Measurements from ENCODE around the gene TSPAN9. TPM values are rescaled to one million over a fixed set of nuclear protein-coding genes. Genes with fewer than 3 reads are reported as not detected.

Gene TSPAN9
- polyA plus RNA-seq, 4 donors = 79.9 to 98.9 (median 89.6) TPM

- DNase-seq (ENCODE audit: low read depth in 4 of 4, low spot score in 3 of 4) = no peak
These were observed 124.3 kb downstream of the TSPAN9 start for GRCh38 chr12:3201339-3202051.

GRCh38 chr12:3202096-3202495 is 124.9 kb downstream of the TSPAN9 start:
- DNase-seq (ENCODE audit: low read depth in 4 of 4, low spot score in 3 of 4) = no peak

GRCh38 chr12:3202734-3203446 is 125.7 kb downstream of the TSPAN9 start:
- DNase-seq (ENCODE audit: low read depth in 4 of 4, low spot score in 3 of 4) = no peak

- no peak for DNase-seq (ENCODE audit: low read depth in 4 of 4, low spot score in 3 of 4)
These were observed 126.5 kb downstream of the TSPAN9 start for GRCh38 chr12:3203713-3204112.

DNA sequence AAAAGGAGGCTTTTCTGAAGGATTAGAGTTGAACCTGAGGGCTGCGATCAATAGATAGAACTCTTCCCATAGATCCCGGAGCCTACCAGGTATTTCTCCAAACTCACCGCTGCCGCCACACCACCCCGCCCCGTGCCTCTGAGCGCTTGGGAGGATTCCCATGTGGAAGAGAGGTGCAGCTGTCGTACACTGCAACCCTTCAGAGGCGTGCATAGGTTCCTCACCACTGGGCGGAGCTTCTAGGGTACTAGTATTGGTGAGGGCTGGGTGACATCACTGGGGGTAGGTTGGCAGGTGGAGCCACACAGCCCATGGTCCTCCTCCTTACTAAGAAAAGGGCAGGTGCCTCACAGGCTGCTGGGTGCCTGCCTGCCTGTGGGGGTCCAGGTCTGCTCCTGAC is 127.0 kb downstream of the TSPAN9 start:
- no peak for DNase-seq (ENCODE audit: low read depth in 4 of 4, low spot score in 3 of 4)

- DNase-seq (ENCODE audit: low read depth in 4 of 4, low spot score in 3 of 4) = no peak
These were observed 127.8 kb downstream of the TSPAN9 start for GRCh38 chr12:3204730-3205531.

GRCh38 chr12:3205742-3206519 is 128.8 kb downstream of the TSPAN9 start:
- DNase-seq (ENCODE audit: low read depth in 4 of 4, low spot score in 3 of 4) = no peak

- no peak for DNase-seq (ENCODE audit: low read depth in 4 of 4, low spot score in 3 of 4)
These were observed 129.4 kb downstream of the TSPAN9 start for GRCh38 chr12:3206536-3207072.

- no peak for DNase-seq (ENCODE audit: low read depth in 4 of 4, low spot score in 3 of 4)
These were observed 130.0 kb downstream of the TSPAN9 start for GRCh38 chr12:3207175-3207574.

- DNase-seq (ENCODE audit: low read depth in 4 of 4, low spot score in 3 of 4) = no peak
These were observed 130.7 kb downstream of the TSPAN9 start for GRCh38 chr12:3207858-3208257.

DNA sequence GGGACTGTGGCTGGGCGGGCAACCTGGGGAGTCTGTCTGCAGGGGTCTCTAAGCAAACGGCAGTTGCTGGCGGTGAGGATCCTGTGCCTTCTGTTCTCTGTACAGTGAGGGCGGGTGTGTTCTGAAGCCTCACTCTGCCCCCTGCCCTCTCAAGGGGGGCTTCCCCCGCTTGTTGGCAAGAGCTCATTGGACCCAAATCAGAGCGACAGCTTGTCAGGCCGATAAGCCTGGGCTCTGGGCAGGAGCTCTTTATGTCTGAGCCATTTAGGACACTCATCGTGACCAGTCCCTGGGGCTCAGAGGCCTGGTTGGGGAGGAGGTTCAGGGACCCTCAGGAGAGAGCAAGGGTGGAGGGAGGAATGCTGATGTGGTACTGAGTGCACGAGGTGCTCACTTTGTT is 136.0 kb downstream of the TSPAN9 start:
- DNase-seq (ENCODE audit: low read depth in 4 of 4, low spot score in 3 of 4) = no peak

DNA sequence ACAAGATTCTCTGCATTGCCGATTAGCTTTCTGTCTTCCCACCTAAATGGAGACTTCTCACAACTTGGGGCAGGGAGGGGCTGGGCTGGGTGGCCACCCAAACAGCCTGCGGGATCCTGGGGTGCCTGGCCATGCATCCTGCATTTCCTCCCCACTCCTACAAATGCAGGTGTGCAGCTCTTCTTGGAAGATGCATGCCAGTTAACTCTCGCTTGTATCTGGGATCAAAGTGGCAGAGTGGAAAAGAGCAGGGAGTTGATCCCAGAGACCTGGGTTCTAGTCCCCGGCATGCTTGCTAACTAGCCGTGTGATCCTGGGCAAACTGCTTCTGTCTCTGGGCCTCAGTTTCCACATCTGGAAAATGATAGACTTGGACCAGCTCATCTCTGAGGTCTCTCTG is 136.6 kb downstream of the TSPAN9 start:
- no peak for DNase-seq (ENCODE audit: low read depth in 4 of 4, low spot score in 3 of 4)

DNA sequence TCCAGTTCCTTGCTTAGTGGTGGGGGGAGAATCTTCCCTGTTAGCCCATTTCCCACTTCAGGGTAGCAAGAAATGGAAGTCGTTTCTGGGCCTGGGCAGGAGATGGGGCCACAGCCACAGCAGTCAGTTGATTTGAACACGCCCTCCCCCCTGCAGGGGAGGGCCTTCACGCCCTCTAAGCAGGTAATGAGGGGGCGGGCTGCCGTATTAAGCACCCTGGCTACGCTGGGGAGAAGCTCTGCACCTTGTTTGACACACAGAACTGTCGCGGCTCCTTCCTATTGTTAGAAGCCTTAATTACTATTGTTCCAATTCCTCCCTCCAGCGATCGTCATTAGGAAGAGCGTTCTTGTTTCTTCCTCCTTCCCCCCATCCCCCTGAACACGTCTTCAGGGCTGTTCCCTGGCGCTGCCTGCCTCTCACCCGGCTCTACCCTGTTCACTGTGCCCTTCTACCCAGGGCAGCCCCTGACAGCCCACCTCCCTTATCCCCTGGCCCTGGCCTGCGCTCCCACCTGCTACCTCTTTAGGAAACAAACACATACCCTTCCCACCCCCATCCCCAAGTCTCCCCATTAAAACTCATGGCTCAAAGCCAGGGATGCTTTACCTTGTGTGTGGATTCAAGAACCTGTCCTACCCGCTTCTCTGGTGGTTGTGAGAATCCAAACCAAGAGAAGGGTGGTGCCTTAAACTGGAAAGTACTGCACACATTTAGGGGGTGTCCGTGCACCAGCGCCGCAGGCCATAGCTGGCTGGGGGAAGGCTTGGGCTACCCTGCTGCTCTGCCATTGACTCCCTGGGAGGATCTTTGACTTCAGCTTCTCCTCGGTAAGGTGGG is 137.6 kb downstream of the TSPAN9 start:
- no peak for DNase-seq (ENCODE audit: low read depth in 4 of 4, low spot score in 3 of 4)

DNA sequence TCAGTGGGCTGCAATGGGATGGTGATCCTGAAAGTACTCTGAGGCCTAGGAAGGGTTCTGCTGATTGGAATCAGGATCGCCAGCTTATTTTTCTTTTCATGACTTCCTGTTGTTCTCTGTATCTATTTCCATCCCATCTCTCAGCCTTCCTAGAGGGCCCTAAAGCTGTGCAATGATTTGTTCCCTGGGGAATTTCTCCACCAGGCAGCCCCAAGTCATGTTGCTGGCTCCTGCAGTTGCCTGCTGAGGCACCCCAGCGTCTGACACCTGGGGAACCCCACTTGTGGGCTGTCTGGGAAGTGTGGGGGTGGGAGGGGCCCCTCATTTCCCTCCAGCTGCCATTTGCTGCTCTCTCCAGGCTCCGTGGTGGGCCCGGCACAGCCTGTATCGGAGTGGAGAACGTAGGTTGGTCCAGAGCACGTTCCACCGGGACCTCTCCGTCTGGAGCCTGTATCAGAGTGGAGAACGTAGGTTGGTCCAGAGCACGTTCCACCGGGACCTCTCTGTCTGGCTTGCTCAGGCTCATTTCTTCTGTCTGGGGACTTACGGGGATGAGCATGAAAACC is 138.3 kb downstream of the TSPAN9 start:
- DNase-seq (ENCODE audit: low read depth in 4 of 4, low spot score in 3 of 4) = no peak

DNA sequence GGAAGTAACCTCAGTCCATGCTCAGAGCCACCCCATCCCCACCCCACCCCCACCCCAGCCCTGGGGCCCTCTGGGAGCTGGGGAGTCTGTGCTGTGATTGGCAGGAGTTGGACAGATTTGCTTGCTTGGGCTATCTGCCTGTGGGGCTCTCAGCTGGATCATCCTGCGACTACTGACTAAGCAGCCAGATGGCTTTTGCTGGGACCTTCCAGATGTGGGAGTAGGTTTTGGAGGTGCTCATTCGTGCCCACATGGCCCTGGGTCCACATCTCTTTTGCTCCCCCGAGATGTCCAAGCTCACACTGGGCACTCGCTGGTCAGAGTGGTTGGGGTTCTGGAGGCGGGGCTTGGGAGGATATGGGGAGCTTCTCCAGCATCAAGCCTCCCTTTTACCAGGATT is 138.9 kb downstream of the TSPAN9 start:
- DNase-seq (ENCODE audit: low read depth in 4 of 4, low spot score in 3 of 4) = no peak

DNA sequence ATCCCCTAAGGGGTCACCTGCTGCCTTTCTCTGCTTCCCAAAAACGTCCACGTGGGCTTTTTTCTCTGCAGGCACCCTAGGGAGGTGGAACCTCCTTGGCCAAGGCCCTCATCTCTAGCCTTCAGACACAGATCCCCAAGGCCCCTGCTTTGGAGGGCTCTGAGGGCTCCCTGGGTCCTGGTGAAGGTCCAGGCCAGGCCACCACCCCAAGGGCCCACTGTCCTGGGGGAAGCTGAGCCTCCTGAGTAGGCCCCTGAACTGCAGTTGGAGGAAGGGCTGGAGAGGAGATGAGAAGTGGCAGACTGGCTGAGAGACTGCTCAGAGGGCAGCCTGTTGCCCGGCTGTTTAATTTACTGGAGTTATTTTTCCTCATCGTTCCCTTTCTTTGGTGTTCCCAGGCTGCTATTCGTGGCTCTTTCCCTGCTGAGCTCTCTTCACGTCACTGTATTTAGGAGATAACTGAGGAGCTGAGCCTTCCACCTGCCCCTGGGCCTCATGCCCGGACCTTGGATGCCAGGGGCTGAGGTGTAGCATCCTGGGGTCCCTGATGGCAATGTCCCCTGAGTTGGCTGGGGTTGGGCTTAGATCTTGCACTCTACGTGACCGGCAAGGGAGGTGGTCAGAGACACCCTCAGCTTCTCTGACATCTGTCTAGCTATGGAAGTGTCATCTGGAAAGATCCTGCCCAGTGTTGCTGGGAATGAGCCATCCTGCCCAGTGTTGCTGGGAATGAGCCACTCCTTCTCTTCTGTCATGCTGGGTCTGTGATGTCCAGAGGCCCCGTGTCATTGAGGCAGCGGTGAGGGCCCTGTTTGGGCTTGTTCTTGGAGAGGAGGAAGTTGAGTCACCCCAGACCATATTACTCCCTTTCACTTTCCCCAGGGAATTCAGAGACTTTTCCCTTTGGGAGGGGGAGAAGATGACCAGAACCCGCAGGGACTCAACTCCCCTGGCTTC is 139.8 kb downstream of the TSPAN9 start:
- DNase-seq (ENCODE audit: low read depth in 4 of 4, low spot score in 3 of 4) = no peak

- DNase-seq (ENCODE audit: low read depth in 4 of 4, low spot score in 3 of 4) = no peak
These were observed 140.5 kb downstream of the TSPAN9 start for GRCh38 chr12:3217683-3218079.

Measured in left renal pelvis (tissue), 4 donors.